GM12874 (cell line): ENCODE data around the gene TSPAN12.

Experiments
- CTCF ChIP-seq: IDR thresholded peaks from 2 replicates; pipeline ENCODE4 v1.5.1; 2011; ENCODE audit warnings: low read depth, mild to moderate bottlenecking, control low read depth, low read length, moderate library complexity; ENCODE audit not compliant: insufficient read depth

Gene TSPAN12

GRCh38 chr7:120828528-120828927, 29.4 kb downstream of the TSPAN12 start:
- no peak for TF ChIP-seq CTCF

GRCh38 chr7:120827371-120828118, 30.4 kb downstream of the TSPAN12 start:
- TF ChIP-seq CTCF = no peak

DNA sequence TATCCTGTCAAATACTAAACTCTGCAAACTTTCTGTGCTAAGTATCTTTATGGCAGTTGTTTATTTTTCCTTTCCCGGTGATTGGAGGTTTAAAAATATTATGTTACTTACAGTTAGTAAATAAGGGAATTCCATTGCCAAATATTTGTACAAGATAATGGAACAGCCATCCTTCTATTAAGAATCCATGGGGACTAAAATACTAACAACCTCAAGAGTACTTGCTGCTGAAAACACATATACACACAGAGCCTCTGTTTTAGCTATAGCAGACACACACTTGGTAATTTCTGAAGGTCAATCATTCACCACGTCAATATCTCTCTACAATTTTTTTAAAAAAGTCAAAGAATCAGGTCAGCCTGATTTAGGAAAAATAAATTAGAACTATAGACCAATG, 32.4 kb downstream of the TSPAN12 start:
- no peak for TF ChIP-seq CTCF

DNA sequence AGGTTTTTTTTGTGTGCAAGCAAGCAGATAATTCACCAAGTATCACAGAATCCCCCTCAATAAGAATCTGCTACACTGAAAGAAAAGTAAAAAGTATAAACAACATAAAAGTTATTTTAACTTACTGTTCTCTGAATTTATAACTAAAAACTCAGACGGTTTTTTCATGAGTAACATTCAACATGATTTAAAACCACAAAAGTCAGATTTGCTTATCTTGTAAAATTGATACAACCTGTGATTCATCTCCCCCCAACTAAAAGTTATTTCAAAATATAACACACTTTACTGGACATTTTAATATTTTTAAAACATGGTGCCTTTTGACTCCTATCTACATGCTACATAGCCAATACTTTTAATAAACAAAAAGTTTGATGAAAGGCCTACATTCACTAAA, 32.8 kb downstream of the TSPAN12 start:
- TF ChIP-seq CTCF = no peak

- TF ChIP-seq CTCF = no peak
Observed at GRCh38 chr7:120819861-120820260, 38.1 kb downstream of the TSPAN12 start.

DNA sequence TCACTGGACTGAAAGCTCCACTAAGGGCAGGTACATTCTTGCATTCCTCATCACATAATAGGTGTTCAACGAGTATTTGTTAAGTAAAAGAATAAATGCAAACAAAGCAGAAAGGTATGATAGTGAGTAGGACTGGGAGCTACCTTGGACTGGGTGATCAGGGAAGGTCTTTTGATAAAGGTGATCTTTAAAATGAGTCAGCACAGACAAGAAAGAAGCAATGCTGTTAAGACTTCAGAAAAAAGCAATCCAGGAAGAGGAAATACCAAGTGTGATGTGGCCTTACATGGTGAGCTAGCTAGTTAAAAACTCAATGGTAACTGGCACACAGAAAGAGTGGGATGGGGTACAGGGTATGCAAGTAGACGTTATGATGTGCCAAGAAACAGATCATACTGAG, 40.1 kb downstream of the TSPAN12 start:
- no peak for TF ChIP-seq CTCF

DNA sequence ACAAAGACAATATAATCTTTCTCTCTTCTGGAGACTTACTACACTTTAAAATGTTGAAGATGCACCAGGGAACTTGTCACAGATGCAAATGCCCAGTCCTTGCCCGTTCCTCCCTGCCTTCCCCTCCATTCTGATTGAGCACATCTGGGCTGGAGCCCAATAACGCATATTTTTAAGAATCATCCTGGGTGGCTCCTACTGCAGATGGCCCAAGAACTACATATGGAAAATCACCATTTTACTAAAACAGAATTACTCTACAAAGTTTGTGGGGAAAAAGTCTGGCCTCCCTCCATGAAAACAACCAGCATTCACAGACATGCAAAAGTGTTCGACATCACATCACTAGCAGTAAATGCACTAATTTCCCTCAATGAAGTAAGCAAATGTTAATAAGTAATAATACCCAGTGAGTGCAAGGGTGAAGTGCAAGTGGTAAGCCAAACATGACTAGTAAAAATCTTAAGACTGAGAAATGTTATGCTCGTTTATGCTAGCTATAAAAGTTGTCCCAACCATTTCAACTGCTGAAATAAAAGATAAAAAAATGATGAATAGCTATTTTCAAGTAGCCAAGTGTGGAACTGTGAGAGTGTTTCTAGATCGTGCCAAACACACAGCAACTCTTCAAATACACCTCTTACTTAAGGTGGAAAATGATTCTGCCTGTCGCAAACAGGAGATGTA, 43.5 kb downstream of the TSPAN12 start:
- no peak for TF ChIP-seq CTCF
